Measurements from ENCODE around the gene ZNF296. TPM values are rescaled to one million over a fixed set of nuclear protein-coding genes. Genes with fewer than 3 reads are reported as not detected.

Gene ZNF296
- total and polyA plus RNA-seq, 2 experiments from 2014 or later, result not detected

DNA sequence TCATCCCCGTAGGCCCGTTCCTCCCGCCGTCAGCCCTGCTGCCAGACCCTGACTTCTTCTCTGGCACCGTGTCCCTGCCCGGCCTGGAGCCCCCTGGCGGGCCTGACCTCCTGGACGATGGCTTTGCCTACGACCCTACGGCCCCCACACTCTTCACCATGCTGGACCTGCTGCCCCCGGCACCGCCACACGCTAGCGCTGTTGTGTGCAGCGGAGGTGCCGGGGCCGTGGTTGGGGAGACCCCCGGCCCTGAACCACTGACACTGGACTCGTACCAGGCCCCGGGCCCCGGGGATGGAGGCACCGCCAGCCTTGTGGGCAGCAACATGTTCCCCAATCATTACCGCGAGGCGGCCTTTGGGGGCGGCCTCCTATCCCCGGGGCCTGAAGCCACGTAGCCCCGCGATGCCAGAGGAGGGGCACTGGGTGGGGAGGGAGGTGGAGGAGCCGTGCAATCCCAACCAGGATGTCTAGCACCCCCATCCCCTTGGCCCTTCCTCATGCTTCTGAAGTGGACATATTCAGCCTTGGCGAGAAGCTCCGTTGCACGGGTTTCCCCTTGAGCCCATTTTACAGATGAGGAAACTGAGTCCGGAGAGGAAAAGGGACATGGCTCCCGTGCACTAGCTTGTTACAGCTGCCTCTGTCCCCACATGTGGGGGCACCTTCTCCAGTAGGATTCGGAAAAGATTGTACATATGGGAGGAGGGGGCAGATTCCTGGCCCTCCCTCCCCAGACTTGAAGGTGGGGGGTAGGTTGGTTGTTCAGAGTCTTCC lies 38.7 kb downstream of the ZNF296 start:
- Histone ChIP-seq H3K27me3 (replicated peaks; ENCODE audit: insufficient read depth) (no peaks in the 10 kb centered on the region), H3K4me1 (ENCODE audit: insufficient read depth) (peaks cover 8% of the 10 kb centered on the region), H3K27ac (no peak overlapping the region), H3K9me2 (ENCODE audit: insufficient read depth) (no peaks in the 10 kb centered on the region), H3F3A (ENCODE audit: insufficient read depth) (peaks cover 13% of the 10 kb centered on the region), H3K36me3 (ENCODE audit: low read depth) (peaks cover 17% of the 10 kb centered on the region; the same call in 1 of the 2 replicates), H3K9ac (no peak overlapping the region), H3K4me3 (no peak overlapping the region), H4K20me1 (ENCODE audit: insufficient read depth) (peaks cover 8% of the 10 kb centered on the region; the same call in 1 of the 2 replicates), H2AFZ (no peak overlapping the region), H3K9me3 (ENCODE audit: low read depth) (no peaks in the 10 kb centered on the region), H3K4me2 (ENCODE audit: unreplicated experiment) (no peak overlapping the region), H3K79me2 (ENCODE audit: insufficient read depth) (peaks cover 34% of the 10 kb centered on the region)
- no peak for DNase-seq
- WGBS, 2 experiments (ENCODE audit: low coverage in 1 of 2, low lambda C conversion rate in 2 of 2, missing lambda C conversion rate in 2 of 2), result 84 to 88% methylated on average over 31 to 37 of the region's 37 CpGs
- TF ChIP-seq EZH2 (IDR thresholded peaks at IDR 0.05; ENCODE audit: insufficient read depth, poor library complexity, severe bottlenecking) (no peak), EZH2phosphoT487 (IDR thresholded peaks at IDR 0.05; ENCODE audit: insufficient read depth, low read depth) (no peak)
- in situ Hi-C loops (cut with MboI), result no loop called here

DNA sequence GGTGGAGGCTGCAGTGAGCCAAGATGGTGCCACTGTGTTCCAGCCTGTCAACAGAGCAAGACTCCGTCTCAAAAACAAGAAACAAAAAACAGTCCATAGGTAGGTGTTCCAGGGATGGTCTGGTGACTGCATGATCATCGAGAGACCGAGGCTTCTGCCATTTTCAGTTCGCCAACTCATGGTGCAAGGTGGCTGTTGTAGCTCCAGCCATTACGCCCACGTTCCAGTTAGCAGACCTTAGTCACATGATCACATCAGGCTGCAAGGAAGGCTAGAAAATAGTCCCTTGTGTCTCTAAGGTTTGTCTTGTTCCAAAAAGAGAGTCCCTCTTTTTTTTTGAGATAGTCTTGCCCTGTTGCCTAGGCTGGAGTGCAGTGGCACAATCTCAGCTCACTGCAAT lies 40.5 kb downstream of the ZNF296 start:
- in situ Hi-C loops (cut with MboI), result no loop called here
- Histone ChIP-seq H4K20me1 (ENCODE audit: insufficient read depth) (peaks cover 8% of the 10 kb centered on the region; the same call in 1 of the 2 replicates), H3K36me3 (ENCODE audit: low read depth) (0 out of 2 replicates have a peak, but pooled peaks cover 9% of the 10 kb centered on the region), H3F3A (ENCODE audit: insufficient read depth) (peaks cover 13% of the 10 kb centered on the region), H3K4me3 (no peak overlapping the region), H3K9me2 (ENCODE audit: insufficient read depth) (no peaks in the 10 kb centered on the region), H3K27me3 (replicated peaks; ENCODE audit: insufficient read depth) (no peaks in the 10 kb centered on the region), H3K27ac (no peak overlapping the region), H3K9ac (no peak overlapping the region), H3K4me2 (ENCODE audit: unreplicated experiment) (no peak overlapping the region), H3K79me2 (ENCODE audit: insufficient read depth) (peaks cover 16% of the 10 kb centered on the region), H3K4me1 (ENCODE audit: insufficient read depth) (peaks cover 8% of the 10 kb centered on the region), H3K9me3 (ENCODE audit: low read depth) (no peaks in the 10 kb centered on the region), H2AFZ (no peak overlapping the region)
- 84 to 90% methylated on average over 6 of the region's 6 CpGs for WGBS, 2 experiments (ENCODE audit: low coverage in 1 of 2, low lambda C conversion rate in 2 of 2, missing lambda C conversion rate in 2 of 2)
- no peak for DNase-seq
- TF ChIP-seq EZH2 (IDR thresholded peaks at IDR 0.05; ENCODE audit: insufficient read depth, poor library complexity, severe bottlenecking), result no peak
- no peak for TF ChIP-seq EZH2phosphoT487 (IDR thresholded peaks at IDR 0.05; ENCODE audit: insufficient read depth, low read depth)

DNA sequence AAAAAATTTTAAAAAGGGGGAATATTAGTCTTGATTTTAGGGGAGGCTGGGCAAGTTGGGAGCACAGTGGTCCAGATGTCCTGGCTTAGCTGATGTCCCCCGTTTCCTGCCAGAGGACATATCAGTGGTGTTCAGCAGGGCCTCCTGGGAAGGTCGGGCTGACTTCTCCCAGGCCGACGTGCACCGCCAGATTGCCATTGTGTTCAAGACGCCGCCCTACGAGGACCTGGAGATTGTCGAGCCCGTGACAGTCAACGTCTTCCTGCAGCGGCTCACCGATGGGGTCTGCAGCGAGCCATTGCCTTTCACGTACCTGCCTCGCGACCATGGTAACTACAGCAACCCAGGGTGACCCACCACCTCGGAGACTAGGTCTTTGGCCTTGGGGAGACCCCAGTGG lies 43.9 kb downstream of the ZNF296 start:
- Histone ChIP-seq H3F3A (ENCODE audit: insufficient read depth) (no peaks in the 10 kb centered on the region), H3K9me3 (ENCODE audit: low read depth) (no peaks in the 10 kb centered on the region), H3K9ac (no peak overlapping the region), H3K27ac (no peak overlapping the region), H3K4me2 (ENCODE audit: unreplicated experiment) (no peak overlapping the region), H3K9me2 (ENCODE audit: insufficient read depth) (no peaks in the 10 kb centered on the region), H3K4me1 (ENCODE audit: insufficient read depth) (no peaks in the 10 kb centered on the region), H3K4me3 (no peak overlapping the region), H3K27me3 (replicated peaks; ENCODE audit: insufficient read depth) (no peaks in the 10 kb centered on the region), H3K36me3 (ENCODE audit: low read depth) (0 out of 2 replicates have a peak, but pooled peaks cover 5% of the 10 kb centered on the region), H4K20me1 (ENCODE audit: insufficient read depth) (no peaks in the 10 kb centered on the region), H2AFZ (no peak overlapping the region), H3K79me2 (ENCODE audit: insufficient read depth) (no peaks in the 10 kb centered on the region)
- in situ Hi-C loops (cut with MboI), result no loop called here
- WGBS, 2 experiments (ENCODE audit: low coverage in 1 of 2, low lambda C conversion rate in 2 of 2, missing lambda C conversion rate in 2 of 2), result 84 to 86% methylated on average over 18 of the region's 18 CpGs
- no peak for DNase-seq
- no peak for TF ChIP-seq EZH2 (IDR thresholded peaks at IDR 0.05; ENCODE audit: insufficient read depth, poor library complexity, severe bottlenecking)
- no peak for TF ChIP-seq EZH2phosphoT487 (IDR thresholded peaks at IDR 0.05; ENCODE audit: insufficient read depth, low read depth)

DNA sequence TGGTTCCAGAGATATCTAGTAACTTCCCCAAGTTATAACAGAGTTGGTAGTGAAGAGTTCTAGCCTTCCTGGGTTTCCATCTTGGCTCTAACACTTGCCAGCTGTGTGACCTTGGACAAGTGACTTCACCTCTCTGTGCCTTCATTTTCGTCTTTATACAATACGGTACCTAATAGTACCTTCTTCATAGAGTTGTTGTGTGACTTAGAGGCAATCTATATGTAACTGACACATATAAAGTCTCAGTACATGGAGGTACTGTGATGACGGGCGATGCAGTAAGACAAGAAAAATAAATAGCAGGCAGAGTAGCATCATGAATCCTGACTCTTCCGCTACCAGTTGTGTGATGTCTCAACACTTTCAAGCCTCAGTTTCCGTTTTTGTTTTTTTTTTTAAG lies 45.5 kb downstream of the ZNF296 start:
- H3K36me3 ChIP-seq (ENCODE audit: low read depth), result 0 out of 2 replicates have a peak, but pooled peaks cover 4% of the 10 kb centered on the region
- no peaks in the 10 kb centered on the region for H3K79me2 ChIP-seq (ENCODE audit: insufficient read depth)
- no peaks in the 10 kb centered on the region for H3F3A ChIP-seq (ENCODE audit: insufficient read depth)
- H3K9me3 ChIP-seq (ENCODE audit: low read depth), result no peaks in the 10 kb centered on the region
- in situ Hi-C loops (cut with MboI), result no loop called here
- H3K9me2 ChIP-seq (ENCODE audit: insufficient read depth), result no peaks in the 10 kb centered on the region
- no peaks in the 10 kb centered on the region for H3K27me3 ChIP-seq (replicated peaks; ENCODE audit: insufficient read depth)
- 88 to 90% methylated on average over 6 of the region's 6 CpGs for WGBS, 2 experiments (ENCODE audit: low coverage in 1 of 2, low lambda C conversion rate in 2 of 2, missing lambda C conversion rate in 2 of 2)
- H3K27ac ChIP-seq, result no peak overlapping the region
- no peaks in the 10 kb centered on the region for H4K20me1 ChIP-seq (ENCODE audit: insufficient read depth)
- no peak overlapping the region for H3K4me2 ChIP-seq (ENCODE audit: unreplicated experiment)
- H3K4me1 ChIP-seq (ENCODE audit: insufficient read depth), result no peaks in the 10 kb centered on the region
- H3K9ac ChIP-seq, result no peak overlapping the region
- no peak for DNase-seq
- H2AFZ ChIP-seq, result no peak overlapping the region
- TF ChIP-seq EZH2 (IDR thresholded peaks at IDR 0.05; ENCODE audit: insufficient read depth, poor library complexity, severe bottlenecking), result no peak
- no peak for TF ChIP-seq EZH2phosphoT487 (IDR thresholded peaks at IDR 0.05; ENCODE audit: insufficient read depth, low read depth)
- no peak overlapping the region for H3K4me3 ChIP-seq
